ENCODE measurements around the gene DDX3X.

- TF ChIP-seq CTCF (IDR thresholded peaks at IDR 0.05), result no peak
- no peak for TF ChIP-seq SIN3A (IDR thresholded peaks at IDR 0.05; ENCODE audit: borderline replicate concordance, insufficient read depth, low read depth, low read length)
- TF ChIP-seq POLR2AphosphoS5 (IDR thresholded peaks at IDR 0.05; ENCODE audit: low read depth, low read length), result no peak; the same call in 1 of the 2 replicates
Observed at GRCh38 chrX:41350150-41350975, 16.4 kb downstream of the DDX3X start.

Measured in Panc1 (cell line).